Amygdala (tissue), 56 donors: Measurements from ENCODE around the gene GSE1.

Experiments
- DNase-seq, 56 donors: peaks; one replicate each; lab custom pipeline; 2025; lab: John Stamatoyannopoulos, UW

The GSE1 gene

GRCh38 chr16:85641776-85642176 is 28.7 kb downstream of the GSE1 start:
- DNase-seq = no peak

DNA sequence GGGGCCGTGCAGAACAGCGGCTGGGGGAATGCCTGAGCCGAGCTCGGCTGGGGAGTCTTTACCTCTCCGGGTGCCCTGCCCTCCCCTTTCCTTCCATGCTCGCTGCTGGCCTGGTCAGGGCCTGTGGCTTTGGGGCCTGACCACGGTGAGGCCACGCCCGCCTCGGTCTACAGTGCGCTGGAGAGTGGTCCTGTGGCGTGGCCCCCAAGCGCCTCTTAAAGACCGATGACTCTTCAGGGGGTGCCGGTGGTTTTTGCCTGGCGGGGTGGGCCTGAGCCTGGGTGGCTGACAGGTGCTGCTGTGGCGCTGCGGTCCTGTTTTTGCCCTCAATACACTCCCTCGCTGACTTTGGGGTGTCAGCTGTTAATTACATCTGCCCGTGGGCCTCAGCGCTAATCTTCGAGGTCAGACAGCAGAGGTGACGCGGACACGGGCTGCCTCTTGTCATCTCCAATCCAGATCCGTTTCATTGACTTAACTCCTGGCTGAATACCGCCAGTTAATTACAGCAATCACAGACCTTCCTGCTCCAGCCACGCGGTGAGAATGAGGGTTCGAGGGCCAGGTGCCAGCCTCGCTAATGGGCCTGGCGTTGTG is 29.7 kb downstream of the GSE1 start:
- no peak for DNase-seq

DNA sequence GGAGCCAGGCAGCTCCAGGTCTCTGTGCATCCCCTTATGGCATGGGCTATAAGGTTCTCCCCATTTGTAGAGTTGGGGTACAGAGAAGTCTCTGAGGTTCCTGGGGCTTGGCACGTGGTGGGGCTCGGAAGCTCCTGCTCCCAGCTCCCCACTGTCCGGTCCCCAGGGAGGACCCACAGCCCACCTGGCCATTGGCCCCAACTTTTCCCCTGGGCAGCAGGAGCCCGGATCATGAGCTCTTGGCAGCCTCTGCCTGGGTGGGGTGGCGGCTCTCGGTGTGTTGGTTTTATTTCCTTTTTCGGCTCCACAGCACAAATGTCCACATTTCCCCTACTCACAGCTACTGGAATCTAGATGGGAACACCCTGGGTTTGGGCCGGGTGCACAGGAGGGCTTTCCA is 30.5 kb downstream of the GSE1 start:
- no peak for DNase-seq

DNA sequence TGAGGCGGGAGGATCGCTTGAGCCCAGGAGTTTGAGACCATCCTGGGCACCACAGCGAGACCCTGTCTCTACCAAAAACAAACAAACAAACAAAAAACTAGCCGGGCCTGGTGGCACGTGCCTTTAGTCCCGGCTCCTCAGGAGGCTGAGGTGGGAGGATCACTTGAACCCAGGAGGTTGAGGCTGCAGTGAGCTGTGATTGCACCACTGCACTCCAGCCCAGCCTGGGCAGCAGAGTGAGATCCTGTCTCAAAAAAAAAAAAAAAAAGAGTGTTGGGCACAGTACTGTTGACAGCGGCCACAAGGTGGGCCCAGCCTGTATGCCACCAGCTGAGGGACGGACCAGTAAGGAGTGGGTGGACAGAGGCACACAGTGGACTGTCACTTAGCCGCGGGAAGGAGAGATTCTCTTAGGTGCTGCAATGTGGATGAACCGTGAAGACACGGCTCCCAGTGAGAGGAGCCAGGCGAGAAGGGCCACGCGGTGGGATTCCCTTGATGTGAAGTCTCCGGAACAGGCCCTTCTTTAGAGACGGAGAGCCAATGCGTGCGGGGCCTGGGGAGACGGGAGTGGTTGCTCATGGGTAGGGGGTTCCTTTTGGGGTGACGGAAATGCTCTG is 31.1 kb downstream of the GSE1 start:
- no peak for DNase-seq

GRCh38 chr16:85645021-85645589 is 32.0 kb downstream of the GSE1 start:
- no peak for DNase-seq

DNA sequence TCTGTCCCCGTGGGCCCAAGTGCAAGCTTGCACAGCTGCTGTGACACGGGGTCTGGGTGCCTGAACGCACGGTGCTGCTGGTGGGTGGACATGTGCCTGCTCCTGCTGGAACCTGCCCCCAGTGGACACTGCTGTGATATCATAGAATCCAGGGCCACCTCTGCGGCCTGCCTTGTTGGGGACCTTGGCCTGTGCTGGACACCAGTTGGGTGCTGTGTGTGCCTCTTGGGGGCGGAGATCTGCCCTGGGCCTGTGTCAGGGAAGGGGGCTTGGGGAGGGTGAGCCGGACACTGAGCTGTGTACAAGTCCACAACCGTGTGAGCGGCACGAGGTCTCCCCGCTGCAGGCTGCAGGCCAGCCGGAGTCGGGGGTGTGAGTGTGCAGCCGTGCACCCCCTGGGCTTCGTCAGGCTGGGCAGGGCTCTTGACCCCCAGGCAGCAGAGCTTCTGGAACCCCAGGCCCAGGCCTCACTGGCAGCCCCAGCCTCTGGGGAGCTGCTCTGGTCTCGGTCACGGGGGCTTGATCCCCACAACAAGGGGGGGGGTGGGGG is 33.3 kb downstream of the GSE1 start:
- no peak for DNase-seq

DNA sequence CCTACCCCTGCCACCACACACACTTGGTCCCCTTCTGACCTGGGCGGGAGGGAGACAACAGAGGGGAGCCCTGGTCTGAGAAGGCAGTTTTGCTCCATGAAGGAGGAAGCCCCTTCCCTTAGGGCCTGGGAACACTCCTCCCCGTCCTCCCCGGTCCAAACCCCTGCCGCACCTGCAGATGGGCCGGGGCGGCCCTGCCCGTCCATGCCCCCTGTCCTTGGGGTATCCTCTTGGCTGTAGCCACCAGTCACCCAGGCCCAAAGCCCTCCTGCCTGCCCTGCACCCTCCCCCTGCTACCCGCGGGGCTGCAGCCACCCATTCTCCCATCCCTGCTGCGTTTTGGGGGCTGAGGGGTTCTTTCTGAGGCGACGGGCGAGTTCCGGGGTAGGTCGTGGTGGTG is 33.9 kb downstream of the GSE1 start:
- no peak for DNase-seq

- DNase-seq = no peak
Observed at GRCh38 chr16:85648070-85648714, 35.1 kb downstream of the GSE1 start.

GRCh38 chr16:85648805-85649204 is 35.7 kb downstream of the GSE1 start:
- peak in 1 of 56 donors; percentile 8 for DNase-seq

GRCh38 chr16:85649411-85650134 is 36.5 kb downstream of the GSE1 start:
- no peak for DNase-seq

- DNase-seq = no peak
Observed at GRCh38 chr16:85650135-85650843, 37.2 kb downstream of the GSE1 start.

DNA sequence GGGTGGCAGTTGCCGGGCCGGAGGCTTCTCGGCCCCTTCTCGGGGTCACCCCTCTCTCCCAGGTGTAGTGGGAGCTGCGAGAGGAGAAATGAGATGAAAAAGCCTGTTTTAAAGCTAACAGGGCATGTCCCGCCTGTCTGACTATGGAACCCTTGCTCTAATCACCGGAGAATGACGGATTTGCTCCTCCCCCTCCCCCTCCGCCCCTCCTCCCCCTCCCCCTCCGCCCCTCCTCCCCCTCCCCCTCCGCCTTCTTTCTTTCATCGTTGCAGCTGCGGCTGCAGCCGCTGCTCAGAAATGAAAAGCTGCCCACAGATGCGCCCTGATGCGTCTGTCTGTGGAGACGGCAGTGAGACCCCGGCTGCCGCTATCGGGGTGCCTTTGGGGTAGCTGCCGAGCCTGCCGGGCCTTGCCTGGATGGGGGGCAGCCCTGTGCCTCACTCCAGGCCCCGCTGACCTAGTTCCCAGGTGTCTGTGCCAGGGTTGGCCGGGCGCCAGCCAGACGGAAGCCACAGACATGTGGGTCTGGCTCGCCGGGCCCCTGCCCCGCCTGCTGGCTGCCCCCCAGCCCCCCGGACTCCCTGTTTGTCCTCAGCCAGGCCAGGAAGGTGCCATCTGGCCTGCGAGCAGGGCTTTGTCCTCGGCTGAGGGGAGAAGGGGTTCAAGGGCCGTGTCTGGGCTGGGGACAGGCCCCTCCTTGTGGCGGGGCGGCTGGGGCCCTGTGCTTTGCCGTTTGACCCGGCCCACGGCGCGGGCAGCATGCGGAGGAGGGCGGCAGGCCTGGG is 37.9 kb downstream of the GSE1 start:
- DNase-seq = peak in 38 of 56 donors; percentile 13 to 84 (median 55)

DNA sequence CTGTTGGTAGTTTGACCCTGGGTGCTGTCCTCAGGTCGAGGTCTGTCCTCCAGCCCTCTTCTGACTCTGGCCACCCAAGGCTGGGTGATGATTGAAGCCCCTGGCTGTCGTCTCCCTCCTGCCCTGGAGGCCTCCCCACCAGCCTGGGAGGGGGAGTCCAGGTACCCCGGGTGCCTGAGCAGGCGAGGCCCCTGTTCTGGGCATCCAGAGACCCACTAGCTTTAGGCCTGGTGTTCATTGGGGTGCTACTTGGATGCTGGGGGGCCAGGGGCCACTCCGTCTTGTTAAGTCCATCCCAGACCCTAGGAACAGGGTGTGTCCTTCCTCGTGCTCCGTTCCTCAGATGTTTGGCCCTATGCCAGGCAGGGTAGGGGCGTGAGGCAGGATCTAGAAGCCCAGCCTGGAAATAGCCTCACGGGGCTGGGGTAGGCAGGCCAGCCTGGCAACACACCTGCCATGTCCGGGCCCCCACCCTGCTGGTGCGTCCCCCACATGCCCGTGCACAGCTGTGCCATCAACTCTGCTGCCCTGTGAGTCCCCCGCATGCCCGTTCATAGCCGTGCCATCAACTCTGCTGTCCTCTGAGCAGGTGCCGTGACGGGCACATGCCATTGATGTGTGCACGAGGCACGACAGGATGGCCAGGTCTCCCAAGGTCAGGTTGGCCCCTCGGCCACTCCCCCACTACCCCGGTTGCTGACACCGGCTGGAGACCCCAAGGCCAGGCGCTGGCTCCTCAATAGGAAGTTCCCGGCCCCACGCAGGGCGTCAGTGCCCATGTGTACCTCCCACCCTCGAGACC is 38.7 kb downstream of the GSE1 start:
- peak in 5 of 56 donors; percentile 23 to 53 (median 40) for DNase-seq

DNA sequence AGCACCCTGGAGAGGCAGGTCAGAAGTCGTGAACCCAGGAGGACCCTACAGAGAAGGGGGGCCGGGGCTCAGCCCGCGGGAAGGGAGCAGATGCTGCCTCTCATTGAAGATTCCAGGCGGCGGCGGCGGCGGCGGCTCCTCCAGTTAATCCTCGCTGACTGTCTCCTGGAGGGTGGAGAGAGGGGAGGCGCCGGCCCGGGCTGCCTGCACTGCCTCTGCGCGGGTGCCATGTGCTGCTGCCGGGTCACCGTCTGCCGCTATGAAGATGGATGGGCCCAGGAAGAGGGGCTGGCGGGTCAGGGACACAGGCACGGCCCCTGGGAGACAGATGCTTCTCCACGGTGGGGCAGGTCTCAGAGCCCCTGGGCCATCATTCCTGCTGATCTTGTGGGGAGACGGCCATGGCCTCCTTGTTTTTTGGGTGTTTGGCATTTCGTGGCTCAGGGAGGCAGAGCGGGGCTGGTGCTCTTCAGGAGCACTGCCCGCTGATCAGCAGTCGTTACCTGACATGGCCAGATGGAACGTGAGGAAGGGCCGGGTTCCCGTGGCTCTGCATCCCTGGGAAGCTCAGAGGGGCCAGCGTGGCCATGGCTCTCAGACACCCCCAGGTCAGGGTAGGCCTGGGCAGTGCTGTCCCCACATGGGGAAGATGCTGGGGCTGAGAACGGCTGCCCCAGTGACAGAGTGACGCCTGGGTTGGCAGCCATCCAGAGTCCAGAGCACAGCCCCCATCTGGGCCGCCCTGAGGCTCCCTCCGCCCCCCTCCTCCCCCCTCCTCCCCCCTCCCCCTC is 39.5 kb downstream of the GSE1 start:
- DNase-seq = peak in 39 of 56 donors; percentile 21 to 82 (median 52)

DNA sequence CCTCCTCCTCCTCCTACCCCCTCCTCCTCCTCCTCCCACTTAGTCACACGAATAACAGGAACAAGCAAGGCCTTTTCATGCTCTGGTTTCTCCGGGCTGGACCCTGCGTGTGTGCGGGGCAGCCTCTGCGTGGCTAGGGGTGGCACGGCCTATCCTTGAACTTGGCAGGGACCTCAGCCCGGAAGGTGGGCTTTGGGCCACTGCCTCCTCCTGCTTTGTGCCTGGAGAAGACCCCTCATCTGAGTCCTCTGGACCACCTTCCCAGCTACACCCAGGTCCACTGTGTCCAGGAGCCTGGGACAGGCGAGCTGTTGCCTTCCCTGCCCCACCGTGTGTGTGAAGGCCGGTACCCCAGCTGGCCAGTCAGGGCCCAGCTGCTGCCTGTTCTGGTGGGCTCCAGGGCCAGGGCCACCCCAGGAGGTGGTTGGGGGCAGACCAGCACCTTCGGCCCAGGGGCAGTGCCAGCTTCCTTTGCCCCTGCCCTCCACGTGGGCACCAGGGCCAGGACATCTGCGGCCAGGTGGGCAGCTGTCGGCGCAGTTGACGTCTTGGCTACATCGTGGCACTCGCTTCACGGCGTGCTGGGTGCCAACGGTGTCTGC is 40.3 kb downstream of the GSE1 start:
- DNase-seq = peak in 5 of 56 donors; percentile 26 to 66 (median 46)

DNA sequence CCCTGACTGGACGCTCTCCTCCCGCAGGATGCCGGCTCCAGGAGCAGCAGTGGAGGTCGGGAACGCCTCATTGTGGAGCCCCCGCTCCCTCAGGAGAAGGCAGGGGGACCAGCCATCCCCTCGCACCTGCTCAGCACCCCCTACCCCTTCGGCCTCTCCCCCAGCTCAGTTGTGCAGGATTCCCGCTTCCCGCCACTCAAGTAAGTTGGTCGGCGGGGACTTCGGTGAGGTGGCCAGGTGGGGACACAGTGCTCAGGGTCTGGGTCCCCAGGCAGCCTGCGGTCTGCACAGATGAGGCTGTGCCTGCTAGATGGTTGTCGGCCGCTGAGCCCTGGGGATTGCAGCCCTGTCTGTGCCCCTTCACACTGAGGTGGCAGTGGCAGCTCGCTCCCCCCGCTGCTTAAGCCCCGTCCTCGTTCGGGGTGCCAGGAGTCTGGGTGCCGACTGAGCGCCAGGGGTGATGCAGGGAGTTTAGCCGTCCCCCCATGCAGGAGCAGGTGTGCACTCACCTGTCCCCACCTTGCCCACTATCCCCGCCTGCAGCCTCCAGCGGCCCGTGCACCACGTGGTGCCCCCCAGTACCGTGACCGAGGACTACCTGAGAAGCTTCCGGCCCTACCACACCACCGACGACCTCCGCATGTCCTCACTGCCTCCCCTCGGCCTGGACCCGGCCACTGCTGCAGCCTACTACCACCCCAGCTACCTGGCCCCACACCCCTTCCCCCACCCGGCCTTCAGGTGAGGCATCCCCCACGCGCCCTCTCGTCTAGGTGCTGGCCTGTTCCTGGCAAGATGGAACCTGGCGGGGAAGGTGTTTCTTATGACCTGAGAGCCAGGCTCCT is 41.4 kb downstream of the GSE1 start:
- no peak for DNase-seq
